M059J (cell line): ENCODE data around the gene NANOS3. TPM values are rescaled to one million over a fixed set of nuclear protein-coding genes. Genes with fewer than 3 reads are reported as not detected.
A peak's percentile ranks its signal among the peaks of the same experiment; 100 is the strongest.

ENCODE experiments used
- DNase-seq: peaks from one replicate; pipeline ENCODE4 v3.0.0-alpha.2; 2012; ENCODE audit warnings: low read depth
- total RNA-seq: library from RNA; depleted of rRNA; stranded (reverse); fragments of >200 nt; shearing (Covaris generic); gene quantifications from 2 replicates; pipeline ENCODE4 v1.2.3, GENCODE V29; 2014

Gene NANOS3
- total RNA-seq, 1 experiment from 2014 or later: not detected

GRCh38 chr19:13885826-13886365 lies 9.0 kb downstream of the NANOS3 start:
- no peak for DNase-seq

DNA sequence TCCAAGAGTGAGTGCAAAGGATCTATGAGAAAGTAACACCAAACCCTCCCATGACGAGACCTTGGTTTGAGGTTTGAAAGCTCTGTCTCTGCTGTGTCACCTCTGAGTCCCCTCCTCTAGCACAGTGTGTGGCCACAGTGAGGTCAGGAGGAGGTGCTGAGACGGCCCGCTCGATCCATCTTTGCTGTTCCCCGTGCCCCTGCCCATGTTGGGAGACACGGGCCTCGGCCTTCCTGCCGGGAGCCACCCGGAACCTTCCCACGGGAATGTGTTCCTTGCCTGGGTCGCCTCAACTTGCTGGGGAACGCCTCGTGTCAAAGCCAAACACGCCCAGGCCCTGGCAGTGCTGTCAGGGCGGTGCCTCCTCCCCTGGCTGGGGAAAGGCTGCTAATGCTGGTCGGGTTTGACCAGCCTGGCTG lies 10.1 kb downstream of the NANOS3 start:
- DNase-seq: no peak

DNA sequence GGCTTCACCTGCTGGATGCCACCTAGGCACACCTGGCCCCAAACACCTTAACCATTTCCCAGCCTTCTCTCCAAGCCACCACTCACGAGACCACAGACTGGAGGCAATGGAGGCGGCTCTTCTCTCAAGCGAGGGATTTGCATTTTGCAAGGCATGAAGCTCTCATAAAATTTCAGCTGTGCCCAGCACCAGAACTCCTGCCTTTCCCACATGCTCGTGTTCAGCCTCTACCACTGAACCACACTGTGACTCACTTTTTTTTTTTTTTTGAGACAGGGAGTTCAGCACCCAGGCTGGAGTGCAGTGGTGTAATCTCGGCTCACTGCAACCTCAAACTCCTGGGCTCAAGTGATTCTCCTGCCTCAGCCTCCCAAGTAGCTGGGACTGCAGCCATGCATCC lies 10.6 kb downstream of the NANOS3 start:
- peak; percentile 51 for DNase-seq

- DNase-seq: no peak
Measured at GRCh38 chr19:13888281-13888680, 11.3 kb downstream of the NANOS3 start.

DNA sequence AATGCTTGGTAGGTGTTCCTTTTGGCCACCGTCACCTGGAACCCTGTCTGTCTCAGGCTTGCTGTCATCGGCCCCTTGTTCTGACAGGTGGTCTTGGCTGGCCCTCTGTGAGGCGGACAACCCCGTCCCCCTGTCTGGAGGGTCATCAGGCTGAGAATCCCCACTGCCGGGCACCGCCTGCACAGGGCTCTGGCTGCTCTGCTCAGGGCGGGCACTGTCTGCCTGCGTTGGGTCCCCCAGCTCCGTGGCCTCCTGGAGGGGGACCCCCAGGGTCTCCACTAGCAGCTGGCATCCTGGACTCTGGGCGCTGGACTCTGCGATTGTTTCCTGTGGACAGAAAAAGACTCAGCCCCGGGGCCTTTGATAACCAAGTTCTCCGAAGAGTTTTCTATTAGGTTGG lies 13.2 kb downstream of the NANOS3 start:
- DNase-seq: no peak

DNA sequence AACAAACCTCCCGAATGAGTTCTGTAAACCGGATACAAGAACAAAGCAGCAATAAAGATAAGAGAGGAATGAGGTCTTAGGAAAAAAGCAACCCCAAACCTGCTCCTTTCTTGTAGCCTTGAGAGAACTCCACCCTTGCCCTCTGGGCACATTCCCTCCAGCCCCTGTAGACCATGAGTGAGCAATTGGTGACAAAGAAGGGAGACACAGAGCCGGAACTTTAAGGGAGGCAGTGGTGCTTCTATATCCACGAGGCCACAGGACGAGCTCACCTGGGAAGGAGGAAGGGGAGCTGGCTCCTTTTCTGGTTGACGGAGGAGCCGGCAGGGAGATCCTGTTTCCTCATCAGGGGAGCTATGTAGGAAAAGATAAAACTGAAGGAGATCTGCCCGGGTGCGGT lies 15.9 kb downstream of the NANOS3 start:
- no peak for DNase-seq

- no peak for DNase-seq
Measured at GRCh38 chr19:13894552-13894951, 17.6 kb downstream of the NANOS3 start.

DNA sequence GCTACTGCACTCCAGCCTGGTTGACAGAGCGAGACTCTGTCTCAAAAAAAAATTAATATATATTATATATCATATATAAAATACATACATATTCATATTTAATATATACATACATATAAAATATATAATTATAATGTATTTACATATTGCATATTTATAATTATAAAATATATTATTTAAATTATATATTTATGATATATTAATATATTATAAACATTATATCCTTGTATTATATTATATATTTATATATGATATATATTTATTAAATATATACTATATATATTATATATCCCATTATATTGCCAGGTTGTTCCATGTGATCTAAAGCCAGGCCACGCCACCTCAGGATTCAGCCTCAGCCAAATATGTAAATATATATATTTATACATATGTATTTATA lies 19.3 kb downstream of the NANOS3 start:
- DNase-seq: no peak

DNA sequence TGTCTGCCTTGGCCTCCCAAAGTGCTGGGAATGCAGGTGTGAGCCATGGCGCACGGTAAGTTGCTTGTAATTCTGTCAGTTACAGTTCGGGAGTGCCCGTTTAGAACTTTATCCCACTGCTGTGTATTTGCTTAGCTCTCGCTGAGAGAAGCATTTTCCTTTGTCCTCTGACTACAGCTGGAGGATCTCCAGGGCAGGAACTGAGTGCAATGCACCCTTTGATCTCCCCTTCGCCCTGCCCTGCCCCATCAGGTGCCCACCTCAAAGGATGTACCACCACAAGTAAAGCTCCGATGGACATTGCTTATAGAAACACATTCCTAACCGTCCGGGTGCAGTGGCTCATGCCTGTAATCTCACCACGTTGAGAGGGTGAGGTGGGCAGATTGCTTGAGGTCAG lies 22.5 kb downstream of the NANOS3 start:
- no peak for DNase-seq

GRCh38 chr19:13899912-13900584 lies 23.1 kb downstream of the NANOS3 start:
- peak; percentile 35 for DNase-seq

- DNase-seq: no peak
Measured at GRCh38 chr19:13902993-13903555, 26.1 kb downstream of the NANOS3 start.

DNA sequence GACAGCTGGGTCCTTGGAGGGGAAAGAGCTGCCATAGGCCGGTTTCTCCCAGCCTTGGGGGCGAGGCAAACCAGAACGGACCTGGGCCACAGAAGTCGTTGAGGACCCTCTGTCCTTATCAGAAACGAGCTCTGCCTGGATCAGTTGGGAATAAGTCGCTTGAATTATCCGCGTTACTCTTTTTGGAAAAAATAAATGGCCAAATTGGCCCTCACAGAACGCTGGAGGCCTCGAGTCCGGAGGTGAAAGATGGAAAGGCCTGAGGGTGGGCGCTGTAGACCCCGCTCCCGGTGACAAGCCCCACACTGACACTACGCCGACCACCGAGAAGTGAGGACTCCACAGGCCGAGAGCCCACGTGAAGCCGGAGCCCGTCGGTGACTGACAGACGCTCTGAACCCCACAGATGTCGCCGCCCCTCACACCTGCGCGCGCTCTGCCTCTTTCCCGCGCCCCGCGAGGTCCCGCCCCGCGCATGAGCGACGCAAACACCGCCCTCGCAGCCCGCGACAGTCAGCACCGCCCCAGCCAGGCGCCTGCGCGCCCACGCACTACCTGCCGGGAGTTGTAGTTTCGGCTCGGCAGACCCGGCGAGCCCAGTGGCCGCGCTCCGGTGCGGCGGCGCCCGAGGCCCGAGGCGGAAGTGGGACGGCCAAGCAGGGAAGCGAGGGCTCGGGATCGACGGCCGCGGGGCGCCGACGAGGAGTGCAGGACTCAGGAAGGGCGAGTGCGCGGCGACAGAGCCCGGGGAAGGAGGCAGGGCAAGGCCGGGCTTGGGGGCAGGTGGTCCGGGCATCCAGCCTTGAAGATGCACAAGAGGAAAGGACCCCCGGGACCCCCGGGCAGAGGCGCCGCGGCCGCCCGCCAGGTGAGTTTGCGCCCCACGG lies 28.9 kb downstream of the NANOS3 start, which contains the start of the genes BRME1 and CC2D1A:
BRME1 (minus strand) TSS at position 484 of the 887 bp plus-strand sequence. CDS start 1,225 bp downstream, outside the sequence.
CC2D1A (plus strand) TSS at position 568 of the 887 bp plus-strand sequence; CDS start at position 809, 241 bp downstream.
- peak; percentile 87 for DNase-seq

DNA sequence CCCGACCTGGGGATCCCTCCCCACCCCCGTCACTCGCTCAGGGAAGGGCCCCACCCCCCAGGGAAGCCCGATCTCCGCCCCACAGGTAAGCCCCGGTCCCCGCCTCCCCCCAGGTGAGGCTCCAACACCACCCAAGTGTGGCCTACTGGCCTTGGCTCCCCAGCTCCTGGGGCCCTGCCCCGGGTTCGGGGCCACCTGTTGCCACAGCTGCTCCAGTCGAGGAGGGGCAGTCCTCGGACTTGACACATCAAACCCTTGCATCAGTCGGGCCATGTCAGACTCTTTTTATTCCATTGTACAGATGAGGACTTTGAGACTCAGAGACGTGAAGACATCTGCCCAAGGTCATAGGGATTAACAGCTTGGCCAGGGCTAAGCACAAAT lies 29.6 kb downstream of the NANOS3 start:
- no peak for DNase-seq

DNA sequence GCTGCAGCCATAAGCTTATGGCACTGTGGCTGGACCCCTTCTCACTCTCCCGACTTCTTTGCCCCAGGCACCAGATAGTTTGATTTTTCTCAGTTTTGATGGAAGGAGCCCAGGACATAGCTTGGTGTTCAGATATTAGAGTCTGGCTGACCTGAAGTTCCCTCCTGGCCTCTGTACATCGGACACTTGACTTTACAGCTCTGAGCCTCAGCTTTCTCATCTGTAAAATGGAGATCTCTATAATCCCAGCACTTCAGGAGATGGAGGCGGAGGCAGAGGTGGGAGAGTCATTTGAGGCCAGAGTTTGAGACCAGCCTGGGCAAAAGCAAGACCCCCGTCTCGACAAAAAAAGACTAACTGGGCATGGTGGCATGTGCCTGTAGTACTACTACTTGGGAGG lies 30.0 kb downstream of the NANOS3 start:
- no peak for DNase-seq

DNA sequence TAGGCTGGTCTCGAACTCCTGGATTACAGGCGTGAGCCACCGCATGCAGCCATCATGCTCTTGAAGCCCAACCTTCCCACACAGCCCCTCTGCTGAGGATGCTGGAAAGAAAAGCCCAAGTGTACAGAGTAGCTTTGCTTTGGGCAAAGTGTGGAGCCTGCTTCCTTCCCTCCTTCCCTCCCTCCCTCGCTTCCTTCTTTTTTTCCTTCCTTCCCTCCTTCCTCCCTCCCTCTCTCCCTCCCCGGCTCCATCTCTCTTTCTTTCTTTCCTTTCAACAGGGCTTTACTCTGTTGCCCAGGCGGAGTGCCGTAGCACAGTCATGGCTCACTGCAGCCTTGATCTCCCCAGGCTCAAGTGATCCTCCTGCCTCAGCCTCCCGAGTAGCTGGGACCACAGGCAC lies 31.7 kb downstream of the NANOS3 start:
- DNase-seq: no peak

DNA sequence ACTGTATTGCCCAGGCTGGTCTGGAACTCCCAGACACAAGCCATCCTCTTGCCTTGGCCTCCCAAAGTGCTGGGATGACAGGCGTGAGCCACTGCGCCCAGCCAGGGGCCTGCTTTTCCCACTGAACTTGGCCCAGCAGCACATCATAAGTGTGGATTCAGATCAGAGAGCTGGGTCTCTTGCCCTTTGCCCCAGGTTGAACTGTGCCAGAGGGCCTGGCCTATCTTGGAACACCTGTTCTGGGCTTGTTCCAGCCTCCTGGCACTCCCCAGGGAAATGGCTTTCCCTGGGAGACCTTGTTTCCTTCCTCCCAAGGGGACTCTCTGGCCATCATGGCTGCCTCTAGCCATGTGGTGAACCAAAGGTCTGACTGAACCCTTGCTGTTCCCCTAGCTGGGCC lies 32.5 kb downstream of the NANOS3 start:
- DNase-seq: no peak

DNA sequence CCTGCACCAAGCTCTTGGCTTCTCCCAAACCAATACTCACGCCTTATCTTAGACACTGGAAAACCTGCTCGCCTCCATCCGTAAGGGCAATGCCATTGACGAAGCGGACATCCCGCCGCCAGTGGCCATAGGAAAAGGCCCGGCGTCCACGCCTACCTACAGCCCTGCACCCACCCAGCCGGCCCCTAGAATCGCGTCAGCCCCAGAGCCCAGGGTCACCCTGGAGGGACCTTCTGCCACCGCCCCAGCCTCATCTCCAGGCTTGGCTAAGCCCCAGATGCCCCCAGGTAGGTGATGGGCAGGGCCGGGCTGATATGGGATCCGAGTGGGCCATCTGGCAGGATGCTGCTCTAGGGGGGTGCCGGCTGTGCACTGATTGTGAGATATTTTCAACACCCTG lies 36.4 kb downstream of the NANOS3 start:
- no peak for DNase-seq

DNA sequence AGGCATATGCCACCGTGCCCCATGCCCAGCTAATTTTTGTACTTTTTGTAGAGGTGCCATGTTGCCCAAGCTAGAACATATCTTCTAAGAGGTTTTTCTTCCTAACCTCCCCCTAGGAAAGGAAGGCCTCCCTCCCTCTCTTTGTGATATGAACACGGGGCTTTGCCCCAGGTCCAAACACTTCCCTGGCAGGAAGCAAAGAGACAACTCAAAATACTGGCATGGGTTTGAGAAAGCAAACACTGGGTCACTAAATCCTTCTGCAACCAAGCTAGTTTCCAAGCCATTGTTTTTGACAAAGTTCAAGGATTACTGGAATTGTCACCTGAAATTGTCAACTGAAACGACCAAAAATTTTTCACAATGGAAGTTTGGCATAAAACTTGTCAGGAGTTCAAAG lies 37.8 kb downstream of the NANOS3 start:
- DNase-seq: no peak

GRCh38 chr19:13917888-13918406 lies 41.0 kb downstream of the NANOS3 start:
- DNase-seq: no peak

DNA sequence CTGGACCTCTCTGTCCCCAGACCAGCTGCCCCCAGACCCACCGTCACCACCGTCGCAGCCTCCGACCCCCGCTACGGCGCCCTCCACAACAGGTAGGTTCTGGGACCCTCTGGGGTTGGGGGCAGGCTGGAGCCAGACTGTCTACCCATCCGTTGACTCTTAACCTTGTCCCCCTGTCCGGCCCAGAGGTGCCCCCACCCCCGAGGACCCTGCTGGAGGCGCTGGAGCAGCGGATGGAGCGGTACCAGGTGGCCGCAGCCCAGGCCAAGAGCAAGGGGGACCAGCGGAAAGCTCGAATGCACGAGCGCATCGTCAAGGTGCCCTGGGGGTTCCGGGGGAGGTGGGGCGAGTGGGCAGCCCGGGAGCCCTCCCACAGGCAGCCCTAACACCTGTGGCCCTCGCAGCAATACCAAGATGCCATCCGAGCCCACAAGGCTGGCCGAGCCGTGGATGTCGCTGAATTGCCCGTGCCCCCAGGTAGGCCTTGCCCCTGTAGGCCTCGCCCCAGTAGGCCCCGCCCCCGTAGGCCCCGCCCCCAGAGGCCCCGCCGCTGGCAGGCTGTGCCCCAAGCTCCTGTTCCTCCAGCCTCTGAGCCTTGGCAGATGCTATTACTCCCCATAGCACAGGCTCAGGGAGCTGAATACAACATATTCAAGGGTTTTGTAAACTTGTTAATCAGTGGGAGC lies 41.9 kb downstream of the NANOS3 start:
- DNase-seq: no peak

GRCh38 chr19:13920524-13920923 lies 43.6 kb downstream of the NANOS3 start:
- no peak for DNase-seq
